ENCODE measurements around the gene MDP1.

GRCh38 chr14:24207625-24208024, 8.2 kb downstream of the MDP1 start:
- TF ChIP-seq POLR2A (IDR thresholded peaks at IDR 0.05; ENCODE audit: low read depth) (no peak), CTCF (IDR thresholded peaks at IDR 0.05) (no peak), POLR2AphosphoS5 (IDR thresholded peaks at IDR 0.05) (no peak)
